WTC11 (cell line): ENCODE data around the gene MRPL28. TPM values are rescaled to one million over a fixed set of nuclear protein-coding genes. Genes with fewer than 3 reads are reported as not detected.
"Not testable (repeated sequence)": the region's sequence is repeated elsewhere in the genome, so short reads cannot be mapped to it uniquely, and the experiment has no call there.

Source experiments
- ATAC-seq: fragments of 200-7000 bp; cut with Tn5 transposase; 2 replicates; pipeline ENCODE4 v1.10.0; 2021; ENCODE audit warnings: mild to moderate bottlenecking, moderate library complexity
- CTCF ChIA-PET: fragments of 300-600 bp; sonication (Branson Sonifier 250); formaldehyde crosslinking; loops from one replicate; lab custom pipeline; 2021; ENCODE audit warnings: antibody characterized with exemption; lab: Charles Lee
- POLR2A ChIA-PET: fragments of 350-600 bp; sonication (Branson Sonifier 250); formaldehyde crosslinking; loops from one replicate; lab custom pipeline; 2021; ENCODE audit warnings: antibody characterized with exemption; lab: Charles Lee
- DNase-seq: peaks from one replicate; pipeline ENCODE4 v3.0.0; 2021; ENCODE audit warnings: low spot score
- H3K27ac Mint-ChIP-seq: 2 replicates; pipeline ENCODE4 v1.8.0; 2021; ENCODE audit warnings: mixed read lengths
- H3K27me3 Mint-ChIP-seq: 2 replicates; pipeline ENCODE4 v1.8.0; 2021; ENCODE audit warnings: low read depth, mild to moderate bottlenecking, moderate library complexity, mixed read lengths
- H3K36me3 Mint-ChIP-seq: 2 replicates; pipeline ENCODE4 v1.8.0; 2021; ENCODE audit warnings: mixed read lengths
- H3K4me1 Mint-ChIP-seq: 2 replicates; pipeline ENCODE4 v1.8.0; 2022; ENCODE audit warnings: mixed read lengths
- H3K4me3 Mint-ChIP-seq: 2 replicates; pipeline ENCODE4 v1.8.0; 2021; ENCODE audit warnings: mild to moderate bottlenecking, moderate library complexity, mixed read lengths
- H3K9me3 Mint-ChIP-seq: 2 replicates; pipeline ENCODE4 v1.8.0; 2021; ENCODE audit warnings: mixed read lengths
- FOXP1 ChIP-seq: sonication (generic); formaldehyde crosslinking; IDR thresholded peaks from 2 replicates; pipeline ENCODE4 v1.8.0; 2022; ENCODE audit warnings: missing genetic modification reagents, mild to moderate bottlenecking, moderate library complexity, borderline replicate concordance
- GABPB1 ChIP-seq: sonication (generic); formaldehyde crosslinking; IDR thresholded peaks from 2 replicates; pipeline ENCODE4 v1.8.1; 2023; ENCODE audit warnings: mild to moderate bottlenecking, missing genetic modification reagents
- HMGXB4 ChIP-seq: sonication (generic); formaldehyde crosslinking; IDR thresholded peaks from 2 replicates; pipeline ENCODE4 v1.8.1; 2023; ENCODE audit warnings: mild to moderate bottlenecking, moderate library complexity, missing genetic modification reagents
- PRDM15 ChIP-seq: sonication (generic); formaldehyde crosslinking; IDR thresholded peaks from 2 replicates; pipeline ENCODE4 v1.8.0; 2022; ENCODE audit warnings: missing genetic modification reagents
- RELA ChIP-seq: sonication (generic); formaldehyde crosslinking; IDR thresholded peaks from 2 replicates; pipeline ENCODE4 v1.8.1; 2022; ENCODE audit warnings: missing genetic modification reagents, mild to moderate bottlenecking, borderline replicate concordance
- SMAD3 ChIP-seq: sonication (generic); formaldehyde crosslinking; IDR thresholded peaks from 2 replicates; pipeline ENCODE4 v1.8.0; 2022; ENCODE audit warnings: missing genetic modification reagents, mild to moderate bottlenecking, borderline replicate concordance
- SMAD4 ChIP-seq: sonication (generic); formaldehyde crosslinking; IDR thresholded peaks from 2 replicates; pipeline ENCODE4 v1.8.0; 2022; ENCODE audit warnings: mild to moderate bottlenecking, missing genetic modification reagents
- USF2 ChIP-seq: sonication (generic); formaldehyde crosslinking; IDR thresholded peaks from 2 replicates; pipeline ENCODE4 v1.8.1; 2023; ENCODE audit warnings: mild to moderate bottlenecking, missing genetic modification reagents, moderate library complexity
- ZMAT4 ChIP-seq: fragments of 250-450 bp; sonication (Bioruptor Pico); IDR thresholded peaks from 2 replicates; pipeline ENCODE4 v1.9.0; 2021; ENCODE audit warnings: mild to moderate bottlenecking
- total RNA-seq: library from RNA; stranded (reverse); gene quantifications from 3 replicates; pipeline ENCODE4 v1.2.3, GENCODE V29; 2021
- TF ChIP-seq, protein P1 (sequence below): sonication (generic); formaldehyde crosslinking; IDR thresholded peaks from 2 replicates; pipeline ENCODE4 v1.8.0; 2023; ENCODE audit warnings: missing genetic modification reagents

MRPL28 gene
- total RNA-seq, 1 experiment from 2014 or later = 119 TPM

DNA sequence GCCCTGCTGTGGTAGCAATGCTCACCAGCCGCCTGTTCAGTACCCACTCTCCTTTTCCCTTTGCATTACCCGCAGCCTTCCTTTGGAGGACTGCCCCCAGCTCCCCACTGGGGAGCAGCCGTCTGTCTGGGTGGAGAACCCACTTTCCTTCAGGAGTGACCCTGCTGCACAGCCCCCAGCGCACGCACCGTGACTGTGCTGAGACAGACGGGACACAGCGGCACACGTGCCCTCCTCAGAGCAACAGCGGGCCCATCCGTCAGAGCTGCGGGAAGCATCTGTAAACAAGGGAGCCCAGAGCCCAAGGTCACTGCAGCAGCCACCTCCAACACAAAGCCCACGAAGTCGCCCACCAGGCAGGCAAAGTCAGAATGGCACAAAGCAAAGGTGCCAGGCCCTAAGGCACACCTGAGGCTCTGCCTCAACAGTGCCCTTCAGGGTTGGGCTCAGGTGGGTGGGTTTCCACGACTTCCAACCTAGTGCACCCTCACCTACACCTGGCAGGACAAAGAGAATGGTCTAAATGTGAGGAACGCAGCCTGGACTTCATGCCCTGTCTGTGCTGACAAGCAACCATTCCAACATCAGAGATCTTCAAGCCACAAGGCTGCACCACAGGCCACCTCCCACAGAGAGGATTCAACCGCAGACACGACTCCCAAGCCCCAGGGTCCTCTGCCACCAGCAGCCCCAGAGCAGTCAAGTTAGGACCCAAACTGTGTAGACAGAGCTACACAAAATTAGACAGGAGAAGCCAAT, 27.7 kb downstream of the MRPL28 start:
- ATAC-seq (no peak), DNase-seq (no peak)
- TF ChIP-seq GABPB1 (CRISPR knock-in tag) (peak; percentile 74), FOXP1 (0 out of 2 replicates have a peak, but pooled peaks have one; percentile 24), RELA (CRISPR knock-in tag) (peak; percentile 38; the same call in 1 of the 2 replicates), HMGXB4 (CRISPR knock-in tag) (no peak)
- ChIA-PET POLR2A (no interaction called here), CTCF (interaction anchor here (1.9 to 3.7 kb wide), 2 partner anchors 9 to 19 kb away, joined by 6 to 24 read pairs; partner anchors contain the start of gene AXIN1)
- Mint-ChIP-seq H3K27ac (peak overlapping the region; percentile 81), H3K4me1 (peaks cover 11% of the 10 kb centered on the region), H3K27me3 (no peaks in the 10 kb centered on the region), H3K36me3 (peaks cover 50% of the 10 kb centered on the region), H3K9me3 (peaks cover 4% of the 10 kb centered on the region; the same call in 1 of the 2 replicates), H3K4me3 (no peak overlapping the region)

- DNase-seq, H3K9me3 Mint-ChIP-seq, POLR2A ChIA-PET, H3K27me3 Mint-ChIP-seq, ATAC-seq, H3K4me3 Mint-ChIP-seq: not testable (repeated sequence)
- CTCF ChIA-PET = interaction anchor here (0.6 to 3.7 kb wide), 3 partner anchors 9 to 20 kb away, joined by 3 to 24 read pairs (median 6); partner anchors contain the start of gene AXIN1
- H3K27ac Mint-ChIP-seq = peak overlapping the region; percentile 81; the same call in 1 of the 2 replicates
- H3K36me3 Mint-ChIP-seq = peaks cover 46% of the 10 kb centered on the region
- peaks cover 11% of the 10 kb centered on the region for H3K4me1 Mint-ChIP-seq
Observed at GRCh38 chr16:341974-342336, 28.4 kb downstream of the MRPL28 start.

DNA sequence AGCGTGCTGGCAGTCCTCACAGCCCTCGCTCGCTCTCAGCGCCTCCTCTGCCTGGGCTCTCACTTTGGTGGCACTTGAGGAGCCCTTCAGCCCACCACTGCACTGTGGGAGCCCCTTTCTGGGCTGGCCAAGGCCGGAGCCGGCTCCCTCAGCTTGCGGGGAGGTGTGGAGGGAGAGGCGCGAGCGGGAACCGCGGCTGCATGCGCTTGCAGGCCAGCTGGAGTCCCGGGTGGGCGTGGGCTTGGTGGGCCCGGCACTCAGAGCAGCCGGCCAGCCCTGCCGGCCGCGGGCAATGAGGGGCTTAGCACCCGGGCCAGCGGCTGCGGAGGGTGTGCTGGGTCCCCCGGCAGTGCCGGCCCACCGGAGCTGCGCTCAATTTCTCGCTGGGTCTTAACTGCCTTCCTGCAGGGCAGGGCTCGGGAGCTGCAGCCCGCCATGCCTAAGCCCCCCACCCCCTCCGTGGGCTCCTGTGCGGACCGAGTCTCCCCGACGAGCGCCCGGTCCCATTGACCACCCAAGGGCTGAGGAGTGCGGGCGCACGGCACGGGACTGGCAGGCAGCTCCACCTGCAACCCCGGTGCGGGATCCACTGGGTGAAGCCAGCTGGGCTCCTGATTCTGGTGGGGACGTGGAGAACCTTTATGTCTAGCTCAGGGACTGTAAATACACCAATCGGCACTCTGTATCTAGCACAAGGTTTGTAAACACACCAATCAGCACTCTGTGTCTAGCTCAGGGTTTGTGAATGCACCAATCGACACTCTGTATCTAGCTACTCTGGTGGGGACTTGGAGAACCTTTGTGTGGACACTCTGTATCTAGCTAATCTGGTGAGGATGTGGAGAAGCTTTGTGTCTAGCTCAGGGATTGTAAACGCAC, 29.0 kb downstream of the MRPL28 start:
- Mint-ChIP-seq H3K36me3 (peaks cover 42% of the 10 kb centered on the region), H3K4me1 (peaks cover 11% of the 10 kb centered on the region), H3K27ac (peak overlapping the region; percentile 81; the same call in 1 of the 2 replicates)
- H3K27me3 Mint-ChIP-seq, POLR2A ChIA-PET, DNase-seq, H3K4me3 Mint-ChIP-seq, H3K9me3 Mint-ChIP-seq, ATAC-seq: not testable (repeated sequence)
- CTCF ChIA-PET = interaction anchor here (0.6 to 3.7 kb wide), 3 partner anchors 8 to 21 kb away, joined by 3 to 24 read pairs (median 6); partner anchors contain the start of gene AXIN1

DNA sequence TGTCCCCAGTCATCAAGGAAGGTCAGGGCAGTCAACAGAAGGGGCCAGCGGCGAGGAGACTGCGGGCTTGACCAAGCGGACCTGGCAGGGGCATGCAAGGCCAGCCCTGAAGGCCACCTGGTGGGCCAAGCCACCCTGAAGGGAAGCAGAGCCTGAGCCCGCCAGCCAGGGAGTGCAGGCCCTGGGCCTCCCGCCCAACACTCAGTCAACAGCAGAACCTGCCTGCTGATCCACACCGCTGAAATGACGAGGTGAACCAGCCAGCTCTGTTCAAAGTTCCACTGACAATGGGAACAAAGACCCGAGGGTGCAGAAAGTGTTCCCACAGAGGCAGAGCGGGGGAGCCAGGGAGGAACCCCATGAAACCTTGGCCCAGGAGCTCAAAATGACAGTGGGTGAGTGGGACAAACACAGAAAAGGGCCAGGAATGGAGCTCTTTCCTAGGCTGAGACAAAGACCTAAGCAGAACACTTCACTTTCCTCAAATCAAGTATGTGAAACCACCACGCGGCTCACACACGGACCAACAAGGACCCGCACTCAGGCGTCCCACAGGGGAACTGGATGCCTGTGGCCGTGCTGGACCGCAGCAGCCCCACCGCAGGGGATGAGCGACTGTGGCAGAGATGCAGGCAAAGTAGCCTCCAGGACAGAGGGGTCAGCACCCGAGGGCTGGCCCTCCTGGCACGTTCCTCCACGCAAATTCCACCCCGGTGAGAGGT, 29.8 kb downstream of the MRPL28 start:
- H3K27me3 Mint-ChIP-seq = no peaks in the 10 kb centered on the region
- CTCF ChIA-PET = interaction anchor here (0.9 kb wide), 1 partner anchor 12 kb away, joined by 3 read pairs; no protein-coding TSS in a partner anchor
- DNase-seq (no peak), ATAC-seq (no peak)
- H3K4me1 Mint-ChIP-seq = peaks cover 11% of the 10 kb centered on the region
- H3K36me3 Mint-ChIP-seq = peaks cover 35% of the 10 kb centered on the region
- POLR2A ChIA-PET = no interaction called here
- peaks cover 4% of the 10 kb centered on the region; the same call in 1 of the 2 replicates for H3K9me3 Mint-ChIP-seq
- TF ChIP-seq SMAD4 (CRISPR knock-in tag) = no peak
- H3K27ac Mint-ChIP-seq = peak overlapping the region; percentile 72
- no peak overlapping the region for H3K4me3 Mint-ChIP-seq

- H3K4me3 Mint-ChIP-seq = no peak overlapping the region
- DNase-seq (no peak), ATAC-seq (no peak)
- H3K27ac Mint-ChIP-seq = peak overlapping the region; percentile 72; the same call in 1 of the 2 replicates
- POLR2A ChIA-PET = no interaction called here
- H3K36me3 Mint-ChIP-seq = peaks cover 26% of the 10 kb centered on the region
- peaks cover 11% of the 10 kb centered on the region for H3K4me1 Mint-ChIP-seq
- CTCF ChIA-PET = no interaction called here
- peaks cover 5% of the 10 kb centered on the region for H3K9me3 Mint-ChIP-seq
- no peaks in the 10 kb centered on the region for H3K27me3 Mint-ChIP-seq
- TF ChIP-seq SMAD3 (CRISPR knock-in tag) = no peak
- TF ChIP-seq ZMAT4 (CRISPR knock-in tag) = no peak
- no peak for TF ChIP-seq HMGXB4 (CRISPR knock-in tag)
- no peak for TF ChIP-seq PRDM15 (CRISPR knock-in tag)
- TF ChIP-seq GABPB1 (CRISPR knock-in tag) = no peak
- TF ChIP-seq, protein P1, sequence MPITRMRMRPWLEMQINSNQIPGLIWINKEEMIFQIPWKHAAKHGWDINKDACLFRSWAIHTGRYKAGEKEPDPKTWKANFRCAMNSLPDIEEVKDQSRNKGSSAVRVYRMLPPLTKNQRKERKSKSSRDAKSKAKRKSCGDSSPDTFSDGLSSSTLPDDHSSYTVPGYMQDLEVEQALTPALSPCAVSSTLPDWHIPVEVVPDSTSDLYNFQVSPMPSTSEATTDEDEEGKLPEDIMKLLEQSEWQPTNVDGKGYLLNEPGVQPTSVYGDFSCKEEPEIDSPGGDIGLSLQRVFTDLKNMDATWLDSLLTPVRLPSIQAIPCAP (CRISPR knock-in tag) = no peak
- no peak for TF ChIP-seq USF2 (CRISPR knock-in tag)
Observed at GRCh38 chr16:339680-340079, 30.7 kb downstream of the MRPL28 start.
